Measurements from ENCODE around the gene SSBP3. TPM values are rescaled to one million over a fixed set of nuclear protein-coding genes. Genes with fewer than 3 reads are reported as not detected.
"Not testable (repeated sequence)": the region's sequence is repeated elsewhere in the genome, so short reads cannot be mapped to it uniquely, and the experiment has no call there.

Gene SSBP3
- total RNA-seq, 1 experiment from 2014 or later = 42.1 TPM

DNA sequence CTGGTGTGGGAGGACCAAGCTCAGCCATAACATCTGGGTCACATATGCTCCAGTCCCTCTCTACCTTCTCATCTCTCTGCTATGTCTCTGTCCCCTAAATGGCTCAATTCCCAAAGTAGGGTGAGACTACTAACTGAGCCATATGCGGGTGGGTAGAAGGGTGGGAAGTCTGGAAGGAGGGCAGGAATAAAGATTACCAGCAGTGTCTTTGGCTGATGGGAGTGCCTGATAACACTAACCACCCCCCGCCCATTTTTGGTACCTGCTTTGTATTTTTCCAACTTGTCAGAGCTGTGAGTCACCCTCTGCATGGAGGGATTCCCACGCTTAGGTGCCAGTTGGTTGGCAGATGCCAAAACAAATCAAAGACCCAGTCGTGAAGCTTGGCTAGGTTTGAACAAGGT lies 14.9 kb upstream of the SSBP3 start:
- Histone ChIP-seq H3K4me1 (no peaks in the 10 kb centered on the region), H3K4me3 (ENCODE audit: low read depth, low read length) (no peak overlapping the region), H3K36me3 (ENCODE audit: control insufficient read depth, insufficient read depth, low read length) (no peaks in the 10 kb centered on the region), H3K9me3 (no peaks in the 10 kb centered on the region), H3K27me3 (replicated peaks; ENCODE audit: control insufficient read depth, insufficient read depth, low read length) (no peaks in the 10 kb centered on the region)
- POLR2A ChIA-PET = no interaction called here
- BruUV-seq (replicated peaks) = no TSS peak
- TF ChIP-seq, protein P1, sequence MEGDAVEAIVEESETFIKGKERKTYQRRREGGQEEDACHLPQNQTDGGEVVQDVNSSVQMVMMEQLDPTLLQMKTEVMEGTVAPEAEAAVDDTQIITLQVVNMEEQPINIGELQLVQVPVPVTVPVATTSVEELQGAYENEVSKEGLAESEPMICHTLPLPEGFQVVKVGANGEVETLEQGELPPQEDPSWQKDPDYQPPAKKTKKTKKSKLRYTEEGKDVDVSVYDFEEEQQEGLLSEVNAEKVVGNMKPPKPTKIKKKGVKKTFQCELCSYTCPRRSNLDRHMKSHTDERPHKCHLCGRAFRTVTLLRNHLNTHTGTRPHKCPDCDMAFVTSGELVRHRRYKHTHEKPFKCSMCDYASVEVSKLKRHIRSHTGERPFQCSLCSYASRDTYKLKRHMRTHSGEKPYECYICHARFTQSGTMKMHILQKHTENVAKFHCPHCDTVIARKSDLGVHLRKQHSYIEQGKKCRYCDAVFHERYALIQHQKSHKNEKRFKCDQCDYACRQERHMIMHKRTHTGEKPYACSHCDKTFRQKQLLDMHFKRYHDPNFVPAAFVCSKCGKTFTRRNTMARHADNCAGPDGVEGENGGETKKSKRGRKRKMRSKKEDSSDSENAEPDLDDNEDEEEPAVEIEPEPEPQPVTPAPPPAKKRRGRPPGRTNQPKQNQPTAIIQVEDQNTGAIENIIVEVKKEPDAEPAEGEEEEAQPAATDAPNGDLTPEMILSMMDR (IDR thresholded peaks at IDR 0.05; ENCODE audit: insufficient read depth in 1 of 2, low read depth in 1 of 2, low read length in 1 of 2, severe bottlenecking in 1 of 2, unreplicated experiment in 1 of 2) = no peak
- intact Hi-C loops (cut with micrococcal nuclease; ENCODE audit: unreplicated experiment) = no loop called here
- Mint-ChIP-seq H3K4me3 (ENCODE audit: unreplicated experiment) (no peak overlapping the region), H3K36me3 (ENCODE audit: insufficient read depth, unreplicated experiment) (no peaks in the 10 kb centered on the region), H3K27me3 (ENCODE audit: insufficient read depth, unreplicated experiment) (no peaks in the 10 kb centered on the region), H3K4me1 (ENCODE audit: low read depth, unreplicated experiment) (peaks cover 7% of the 10 kb centered on the region), H3K27ac (ENCODE audit: unreplicated experiment) (no peak overlapping the region), H3K9me3 (ENCODE audit: unreplicated experiment) (no peaks in the 10 kb centered on the region)
- DNase-seq = no peak
- CTCF ChIA-PET = interaction anchor here (0.6 kb wide), 1 partner anchor 68 kb away, joined by 4 read pairs; no protein-coding TSS in a partner anchor

DNA sequence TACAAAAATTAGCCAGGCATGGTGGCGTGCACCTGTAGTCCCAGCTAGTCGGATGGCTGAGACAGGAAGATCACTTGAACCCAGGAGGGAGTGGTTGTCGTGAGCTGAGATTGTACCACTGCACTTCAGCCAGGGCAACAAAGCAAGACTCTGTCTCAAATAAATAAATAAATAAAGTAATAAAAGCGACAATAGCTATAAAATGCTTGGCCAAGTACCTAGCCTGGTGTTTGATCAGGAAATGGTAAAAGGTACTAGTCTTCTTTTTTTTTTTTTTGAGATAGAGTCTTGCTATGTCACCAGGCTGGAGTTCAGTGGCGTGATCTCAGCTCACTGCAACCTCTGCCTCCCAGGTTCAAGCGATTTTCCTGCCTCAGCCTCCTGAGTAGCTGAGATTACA lies 12.4 kb upstream of the SSBP3 start:
- H3K4me1 Mint-ChIP-seq (ENCODE audit: low read depth, unreplicated experiment); H3K9me3 Mint-ChIP-seq (ENCODE audit: unreplicated experiment); H3K27me3 ChIP-seq (replicated peaks; ENCODE audit: control insufficient read depth, insufficient read depth, low read length); intact Hi-C loops (cut with micrococcal nuclease; ENCODE audit: unreplicated experiment); DNase-seq; H3K27ac Mint-ChIP-seq (ENCODE audit: unreplicated experiment); H3K9me3 ChIP-seq; H3K36me3 Mint-ChIP-seq (ENCODE audit: insufficient read depth, unreplicated experiment); H3K4me1 ChIP-seq; H3K27me3 Mint-ChIP-seq (ENCODE audit: insufficient read depth, unreplicated experiment); BruUV-seq (replicated peaks); H3K36me3 ChIP-seq (ENCODE audit: control insufficient read depth, insufficient read depth, low read length); CTCF ChIA-PET; H3K4me3 Mint-ChIP-seq (ENCODE audit: unreplicated experiment); H3K4me3 ChIP-seq (ENCODE audit: low read depth, low read length): not testable (repeated sequence)
- POLR2A ChIA-PET = interaction anchor here (0.7 kb wide), 1 partner anchor 323 kb away, joined by 5 read pairs; no protein-coding TSS in a partner anchor

DNA sequence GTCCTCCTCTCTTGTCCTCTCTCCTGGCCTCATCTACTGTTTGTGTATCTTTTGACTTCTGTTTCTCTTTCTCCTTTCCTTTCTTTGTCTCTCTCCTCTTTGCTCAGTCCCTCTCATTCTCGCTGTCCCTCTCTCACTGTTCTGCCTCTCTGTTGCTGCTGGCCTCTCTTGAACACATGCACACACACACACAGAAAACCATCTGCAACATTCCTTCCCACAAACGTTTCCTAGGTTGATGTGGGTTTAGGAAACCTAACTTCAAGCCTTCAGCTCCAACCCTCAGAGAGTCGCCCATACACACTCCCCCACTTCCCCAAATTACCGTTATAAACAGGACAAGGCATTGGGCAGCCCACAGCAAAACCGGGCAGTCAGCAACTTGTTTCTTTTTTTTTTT lies 10.9 kb upstream of the SSBP3 start:
- CTCF ChIA-PET = no interaction called here
- Mint-ChIP-seq H3K4me1 (ENCODE audit: low read depth, unreplicated experiment) (peaks cover 7% of the 10 kb centered on the region), H3K9me3 (ENCODE audit: unreplicated experiment) (no peaks in the 10 kb centered on the region), H3K36me3 (ENCODE audit: insufficient read depth, unreplicated experiment) (no peaks in the 10 kb centered on the region), H3K27me3 (ENCODE audit: insufficient read depth, unreplicated experiment) (no peaks in the 10 kb centered on the region), H3K27ac (ENCODE audit: unreplicated experiment) (no peak overlapping the region), H3K4me3 (ENCODE audit: unreplicated experiment) (no peak overlapping the region)
- no peaks in the 10 kb centered on the region for H3K36me3 ChIP-seq (ENCODE audit: control insufficient read depth, insufficient read depth, low read length)
- intact Hi-C loops (cut with micrococcal nuclease; ENCODE audit: unreplicated experiment) = no loop called here
- TF ChIP-seq, protein P1 (IDR thresholded peaks at IDR 0.05; ENCODE audit: insufficient read depth in 1 of 2, low read depth in 1 of 2, low read length in 1 of 2, severe bottlenecking in 1 of 2, unreplicated experiment in 1 of 2) = no peak
- POLR2A ChIA-PET = no interaction called here
- no peaks in the 10 kb centered on the region for H3K27me3 ChIP-seq (replicated peaks; ENCODE audit: control insufficient read depth, insufficient read depth, low read length)
- DNase-seq = no peak
- no peaks in the 10 kb centered on the region for H3K9me3 ChIP-seq
- H3K4me3 ChIP-seq (ENCODE audit: low read depth, low read length) = no peak overlapping the region
- H3K4me1 ChIP-seq = no peaks in the 10 kb centered on the region
- BruUV-seq (replicated peaks) = no TSS peak

DNA sequence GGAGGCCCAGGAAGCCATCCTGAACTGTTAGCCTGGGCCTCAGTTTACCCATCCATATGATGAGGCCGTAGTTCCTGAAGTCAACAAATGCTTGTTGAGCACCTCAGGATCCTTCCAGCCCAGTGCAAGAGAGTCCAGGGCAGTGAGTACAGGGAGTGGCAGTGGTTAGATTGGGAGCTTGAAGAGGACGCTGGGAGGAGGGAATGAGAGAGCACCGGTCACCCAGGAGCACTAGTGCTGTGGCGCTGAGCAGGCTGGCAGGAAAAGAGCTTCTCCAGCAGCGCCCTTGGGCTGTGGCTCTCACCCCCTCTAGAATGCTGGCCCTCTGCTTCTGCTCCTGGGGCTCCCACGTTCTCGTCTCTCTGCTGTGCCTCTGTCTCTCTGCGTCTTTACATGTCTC lies 10.2 kb upstream of the SSBP3 start:
- Histone ChIP-seq H3K4me3 (ENCODE audit: low read depth, low read length) (no peak overlapping the region), H3K27me3 (replicated peaks; ENCODE audit: control insufficient read depth, insufficient read depth, low read length) (no peaks in the 10 kb centered on the region), H3K36me3 (ENCODE audit: control insufficient read depth, insufficient read depth, low read length) (no peaks in the 10 kb centered on the region), H3K4me1 (no peaks in the 10 kb centered on the region), H3K9me3 (no peaks in the 10 kb centered on the region)
- POLR2A ChIA-PET = no interaction called here
- CTCF ChIA-PET = no interaction called here
- H3K27ac Mint-ChIP-seq (ENCODE audit: unreplicated experiment) = no peak overlapping the region
- TF ChIP-seq, protein P1 (IDR thresholded peaks at IDR 0.05; ENCODE audit: insufficient read depth in 1 of 2, low read depth in 1 of 2, low read length in 1 of 2, severe bottlenecking in 1 of 2, unreplicated experiment in 1 of 2) = no peak
- no TSS peak for BruUV-seq (replicated peaks)
- H3K9me3 Mint-ChIP-seq (ENCODE audit: unreplicated experiment) = no peaks in the 10 kb centered on the region
- H3K4me1 Mint-ChIP-seq (ENCODE audit: low read depth, unreplicated experiment) = peaks cover 7% of the 10 kb centered on the region
- no peak overlapping the region for H3K4me3 Mint-ChIP-seq (ENCODE audit: unreplicated experiment)
- intact Hi-C loops (cut with micrococcal nuclease; ENCODE audit: unreplicated experiment) = no loop called here
- no peak for DNase-seq
- no peaks in the 10 kb centered on the region for H3K36me3 Mint-ChIP-seq (ENCODE audit: insufficient read depth, unreplicated experiment)
- H3K27me3 Mint-ChIP-seq (ENCODE audit: insufficient read depth, unreplicated experiment) = no peaks in the 10 kb centered on the region
